Stimulated activated naive CD8-positive, alpha-beta T cell treated with anti-CD3 and anti-CD28 coated beads, Interleukin-15, Interleukin-2, amounts not matched to agents 100 ng/mL and 50 ng/mL, for 24 hours (primary cell): Measurements from ENCODE around the gene EIF4A3.
"Not testable (repeated sequence)": the region's sequence is repeated elsewhere in the genome, so short reads cannot be mapped to it uniquely, and the experiment has no call there.

Source experiments
- H3K27ac Mint-ChIP-seq: one replicate; pipeline ENCODE4 v1.8.0; 2021; ENCODE audit warnings: mild to moderate bottlenecking, mixed read lengths
- H3K27me3 Mint-ChIP-seq: one replicate; pipeline ENCODE4 v1.8.0; 2021; ENCODE audit warnings: mixed read lengths
- H3K36me3 Mint-ChIP-seq: one replicate; pipeline ENCODE4 v1.8.0; 2021; ENCODE audit warnings: low read depth, mixed read lengths
- H3K4me1 Mint-ChIP-seq: one replicate; pipeline ENCODE4 v1.8.0; 2021; ENCODE audit warnings: low read depth, mixed read lengths
- H3K4me3 Mint-ChIP-seq: one replicate; pipeline ENCODE4 v1.8.0; 2021; ENCODE audit warnings: mild to moderate bottlenecking, mixed read lengths
- H3K9me3 Mint-ChIP-seq: one replicate; pipeline ENCODE4 v1.8.0; 2021; ENCODE audit warnings: mixed read lengths

The EIF4A3 gene

GRCh38 chr17:80096561-80097021 is 50.3 kb downstream of the EIF4A3 start:
- Mint-ChIP-seq H3K27me3 (no peaks in the 10 kb centered on the region), H3K36me3 (no peaks in the 10 kb centered on the region), H3K4me1 (peaks cover 17% of the 10 kb centered on the region), H3K4me3 (no peak overlapping the region), H3K9me3 (no peaks in the 10 kb centered on the region), H3K27ac (no peak overlapping the region)

- Mint-ChIP-seq H3K4me1 (peaks cover 17% of the 10 kb centered on the region), H3K36me3 (no peaks in the 10 kb centered on the region), H3K9me3 (no peaks in the 10 kb centered on the region), H3K27me3 (no peaks in the 10 kb centered on the region), H3K4me3 (no peak overlapping the region), H3K27ac (no peak overlapping the region)
Measured at GRCh38 chr17:80095844-80096475, 51.0 kb downstream of the EIF4A3 start.

GRCh38 chr17:80095038-80095843 is 51.7 kb downstream of the EIF4A3 start:
- H3K9me3 Mint-ChIP-seq = no peaks in the 10 kb centered on the region
- peaks cover 9% of the 10 kb centered on the region for H3K4me1 Mint-ChIP-seq
- H3K36me3 Mint-ChIP-seq = no peaks in the 10 kb centered on the region
- no peaks in the 10 kb centered on the region for H3K27me3 Mint-ChIP-seq
- no peak overlapping the region for H3K27ac Mint-ChIP-seq
- H3K4me3 Mint-ChIP-seq = no peak overlapping the region

- no peaks in the 10 kb centered on the region for H3K9me3 Mint-ChIP-seq
- no peaks in the 10 kb centered on the region for H3K36me3 Mint-ChIP-seq
- H3K4me1 Mint-ChIP-seq = no peaks in the 10 kb centered on the region
- no peak overlapping the region for H3K27ac Mint-ChIP-seq
- H3K27me3 Mint-ChIP-seq = no peaks in the 10 kb centered on the region
- no peak overlapping the region for H3K4me3 Mint-ChIP-seq
Measured at GRCh38 chr17:80092959-80093358, 54.0 kb downstream of the EIF4A3 start.

GRCh38 chr17:80091376-80091775 is 55.6 kb downstream of the EIF4A3 start:
- Mint-ChIP-seq H3K27ac (no peak overlapping the region), H3K27me3 (no peaks in the 10 kb centered on the region), H3K4me3 (no peak overlapping the region), H3K36me3 (no peaks in the 10 kb centered on the region), H3K9me3 (no peaks in the 10 kb centered on the region), H3K4me1 (no peaks in the 10 kb centered on the region)

GRCh38 chr17:80090164-80090563 is 56.8 kb downstream of the EIF4A3 start:
- not testable (repeated sequence) for H3K27me3 Mint-ChIP-seq, H3K4me3 Mint-ChIP-seq, H3K36me3 Mint-ChIP-seq, H3K9me3 Mint-ChIP-seq, H3K27ac Mint-ChIP-seq, H3K4me1 Mint-ChIP-seq

GRCh38 chr17:80089762-80090161 is 57.2 kb downstream of the EIF4A3 start:
- no peaks in the 10 kb centered on the region for H3K9me3 Mint-ChIP-seq
- H3K27me3 Mint-ChIP-seq = no peaks in the 10 kb centered on the region
- H3K36me3 Mint-ChIP-seq = no peaks in the 10 kb centered on the region
- H3K27ac Mint-ChIP-seq = no peak overlapping the region
- H3K4me1 Mint-ChIP-seq = no peaks in the 10 kb centered on the region
- no peak overlapping the region for H3K4me3 Mint-ChIP-seq

GRCh38 chr17:80087346-80088265 is 59.3 kb downstream of the EIF4A3 start:
- H3K9me3 Mint-ChIP-seq = no peaks in the 10 kb centered on the region
- no peaks in the 10 kb centered on the region for H3K4me1 Mint-ChIP-seq
- H3K4me3 Mint-ChIP-seq = no peak overlapping the region
- H3K36me3 Mint-ChIP-seq = no peaks in the 10 kb centered on the region
- no peak overlapping the region for H3K27ac Mint-ChIP-seq
- H3K27me3 Mint-ChIP-seq = no peaks in the 10 kb centered on the region

GRCh38 chr17:80086616-80087015 is 60.3 kb downstream of the EIF4A3 start:
- Mint-ChIP-seq H3K4me3 (no peak overlapping the region), H3K9me3 (no peaks in the 10 kb centered on the region), H3K4me1 (no peaks in the 10 kb centered on the region), H3K36me3 (no peaks in the 10 kb centered on the region), H3K27me3 (no peaks in the 10 kb centered on the region), H3K27ac (no peak overlapping the region)

GRCh38 chr17:80086081-80086480 is 60.8 kb downstream of the EIF4A3 start:
- Mint-ChIP-seq H3K4me3 (no peak overlapping the region), H3K27me3 (no peaks in the 10 kb centered on the region), H3K9me3 (no peaks in the 10 kb centered on the region), H3K36me3 (no peaks in the 10 kb centered on the region), H3K27ac (no peak overlapping the region), H3K4me1 (no peaks in the 10 kb centered on the region)

- Mint-ChIP-seq H3K36me3 (no peaks in the 10 kb centered on the region), H3K27me3 (no peaks in the 10 kb centered on the region), H3K9me3 (no peaks in the 10 kb centered on the region), H3K27ac (no peak overlapping the region), H3K4me1 (no peaks in the 10 kb centered on the region), H3K4me3 (no peak overlapping the region)
Measured at GRCh38 chr17:80084773-80085172, 62.2 kb downstream of the EIF4A3 start.
